HG03378 (cell line): ENCODE results near the gene APOA5.
"Not testable (repeated sequence)": the region's sequence is repeated elsewhere in the genome, so short reads cannot be mapped to it uniquely, and the experiment has no call there.

Experiments used
- ATAC-seq: cut with Tn5 transposase; IDR thresholded peaks from one replicate; pipeline ENCODE4 v1.9.1; 2021; ENCODE audit warnings: mild to moderate bottlenecking, moderate library complexity; ENCODE audit not compliant: unreplicated experiment

Gene APOA5

GRCh38 chr11:116801662-116802061 lies 10.0 kb upstream of the APOA5 start:
- ATAC-seq = not testable (repeated sequence)

GRCh38 chr11:116800610-116801009 lies 8.9 kb upstream of the APOA5 start:
- ATAC-seq = no peak

GRCh38 chr11:116798368-116798767 lies 6.7 kb upstream of the APOA5 start:
- ATAC-seq = no peak

GRCh38 chr11:116797816-116798215 lies 6.1 kb upstream of the APOA5 start:
- no peak for ATAC-seq

GRCh38 chr11:116796548-116796947 lies 4.9 kb upstream of the APOA5 start:
- ATAC-seq = no peak

GRCh38 chr11:116794851-116795250 lies 3.2 kb upstream of the APOA5 start:
- no peak for ATAC-seq

GRCh38 chr11:116793772-116794097 lies 2.1 kb upstream of the APOA5 start:
- no peak for ATAC-seq

- no peak for ATAC-seq
Measured at GRCh38 chr11:116792869-116793771, 1.4 kb upstream of the APOA5 start.

GRCh38 chr11:116792144-116792868 lies 627 bp upstream of the APOA5 start:
- no peak for ATAC-seq

GRCh38 chr11:116791002-116791812 lies 472 bp downstream of the APOA5 start:
- no peak for ATAC-seq

- no peak for ATAC-seq
Measured at GRCh38 chr11:116790167-116791001, 1.3 kb downstream of the APOA5 start.

- no peak for ATAC-seq
Measured at GRCh38 chr11:116788975-116789374, 2.7 kb downstream of the APOA5 start.

- ATAC-seq = no peak
Measured at GRCh38 chr11:116788534-116788933, 3.1 kb downstream of the APOA5 start.

- ATAC-seq = peak; percentile 52
Measured at GRCh38 chr11:116787786-116788486, 3.7 kb downstream of the APOA5 start, which contains the start of gene ZPR1. Gene ZPR1, minus strand, starts transcription at chr11:116788023. Its CDS starts 33 bp downstream, at chr11:116787990.

- no peak for ATAC-seq
Measured at GRCh38 chr11:116787436-116787785, 4.3 kb downstream of the APOA5 start.

- ATAC-seq = no peak
Measured at GRCh38 chr11:116786966-116787365, 4.7 kb downstream of the APOA5 start.

- no peak for ATAC-seq
Measured at GRCh38 chr11:116786326-116786725, 5.4 kb downstream of the APOA5 start.

- ATAC-seq = no peak
Measured at GRCh38 chr11:116782728-116783127, 9.0 kb downstream of the APOA5 start.

- ATAC-seq = no peak
Measured at GRCh38 chr11:116778556-116778955, 13.1 kb downstream of the APOA5 start.

- ATAC-seq = no peak
Measured at GRCh38 chr11:116777056-116777455, 14.6 kb downstream of the APOA5 start.
